DND-41 (cell line): ENCODE data around the gene SPATA31D3.
"Not testable (repeated sequence)": the region's sequence is repeated elsewhere in the genome, so short reads cannot be mapped to it uniquely, and the experiment has no call there.

Source experiments
- EZH2 ChIP-seq: IDR thresholded peaks from 3 replicates; pipeline ENCODE4 v1.6.1; 2012; ENCODE audit warnings: borderline replicate concordance, low read depth, mild to moderate bottlenecking, moderate library complexity, low read length, inconsistent platforms; ENCODE audit not compliant: severe bottlenecking
- TF ChIP-seq, protein P1 (sequence below): IDR thresholded peaks from 2 replicates; pipeline ENCODE4 v1.5.1; 2012; ENCODE audit warnings: borderline replicate concordance, low read length, moderate library complexity, mild to moderate bottlenecking; ENCODE audit not compliant: poor library complexity, severe bottlenecking; ENCODE audit errors: extremely low read depth

DNA sequence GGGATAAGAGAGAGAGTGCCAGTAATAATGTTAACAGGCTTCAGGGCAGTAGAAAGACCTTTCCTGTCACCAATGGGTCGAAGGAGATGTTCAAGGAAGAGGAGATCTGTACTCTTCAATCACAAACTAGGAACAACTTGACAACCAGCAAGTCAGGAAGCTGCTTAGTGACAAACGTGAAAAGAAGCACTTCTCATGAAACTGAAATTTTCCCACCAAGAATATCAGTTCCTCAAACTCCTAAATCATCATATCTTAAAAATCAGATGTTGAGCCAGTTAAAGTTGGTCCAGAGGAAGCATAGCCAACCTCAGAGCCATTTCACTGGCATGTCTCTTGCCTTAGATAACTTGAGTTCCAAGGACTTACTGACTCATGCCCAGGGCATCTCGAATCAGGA lies 5.3 kb downstream of the SPATA31D3 start:
- TF ChIP-seq EZH2: not testable (repeated sequence)
- TF ChIP-seq, protein P1, sequence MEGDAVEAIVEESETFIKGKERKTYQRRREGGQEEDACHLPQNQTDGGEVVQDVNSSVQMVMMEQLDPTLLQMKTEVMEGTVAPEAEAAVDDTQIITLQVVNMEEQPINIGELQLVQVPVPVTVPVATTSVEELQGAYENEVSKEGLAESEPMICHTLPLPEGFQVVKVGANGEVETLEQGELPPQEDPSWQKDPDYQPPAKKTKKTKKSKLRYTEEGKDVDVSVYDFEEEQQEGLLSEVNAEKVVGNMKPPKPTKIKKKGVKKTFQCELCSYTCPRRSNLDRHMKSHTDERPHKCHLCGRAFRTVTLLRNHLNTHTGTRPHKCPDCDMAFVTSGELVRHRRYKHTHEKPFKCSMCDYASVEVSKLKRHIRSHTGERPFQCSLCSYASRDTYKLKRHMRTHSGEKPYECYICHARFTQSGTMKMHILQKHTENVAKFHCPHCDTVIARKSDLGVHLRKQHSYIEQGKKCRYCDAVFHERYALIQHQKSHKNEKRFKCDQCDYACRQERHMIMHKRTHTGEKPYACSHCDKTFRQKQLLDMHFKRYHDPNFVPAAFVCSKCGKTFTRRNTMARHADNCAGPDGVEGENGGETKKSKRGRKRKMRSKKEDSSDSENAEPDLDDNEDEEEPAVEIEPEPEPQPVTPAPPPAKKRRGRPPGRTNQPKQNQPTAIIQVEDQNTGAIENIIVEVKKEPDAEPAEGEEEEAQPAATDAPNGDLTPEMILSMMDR: not testable (repeated sequence)
